Measurements from ENCODE around the gene RNF223. TPM values are rescaled to one million over a fixed set of nuclear protein-coding genes. Genes with fewer than 3 reads are reported as not detected.

Gene RNF223
- total and polyA plus RNA-seq, 2 of the 8 experiments (the other 6 are each of a cell fraction or from before 2014, with no cell fraction given): not detected

- H2BK20ac ChIP-seq (ENCODE audit: low read length): no peak overlapping the region
- no peak overlapping the region for H4K5ac ChIP-seq (ENCODE audit: insufficient read length, low read depth, low read length)
- H3K9me3 ChIP-seq (ENCODE audit: insufficient read depth in 2 of 2, low read depth in 1 of 2, low read length in 1 of 2): no peaks in the 10 kb centered on the region
- H2AK5ac ChIP-seq (ENCODE audit: low read depth, low read length): no peak overlapping the region
- 12% methylated on average over 66 of the region's 99 CpGs; no CpG with 5 or more reads in 1 of the 2 experiments for WGBS, 2 experiments (ENCODE audit: extremely low coverage in 1 of 2, insufficient coverage in 1 of 2, insufficient read length in 1 of 2, insufficient replicate concordance in 2 of 2, low coverage in 1 of 2, low lambda C conversion rate in 2 of 2, missing lambda C conversion rate in 1 of 2)
- H3K23me2 ChIP-seq (ENCODE audit: low read depth, low read length): peaks cover 8% of the 10 kb centered on the region; the same call in 1 of the 2 replicates
- no peak overlapping the region for H2AFZ ChIP-seq (ENCODE audit: low read length)
- POLR2A ChIA-PET (ENCODE audit: partially characterized antibody): interaction anchor here (0.6 to 10.9 kb wide), 18 partner anchors 8 to 97 kb away, joined by 3 to 245 read pairs (median 4); partner anchors contain the start of genes AGRN, ISG15, NOC2L and PLEKHN1
- H4K91ac ChIP-seq (replicated peaks; ENCODE audit: insufficient read length, low read length): no peak overlapping the region
- H3K56ac ChIP-seq (replicated peaks; ENCODE audit: insufficient read length, low read depth, low read length): no peak overlapping the region
- H3K4me2 ChIP-seq (ENCODE audit: insufficient read depth in 1 of 2, low read depth in 2 of 2, low read length in 2 of 2): peak overlapping the region; percentile 69 to 99
- no peak overlapping the region for H3K4ac ChIP-seq (replicated peaks; ENCODE audit: insufficient read length, low read depth, low read length)
- FAIRE-seq: no peak
- H2BK12ac ChIP-seq (ENCODE audit: low read depth, low read length): no peak overlapping the region
- H3K36me3 ChIP-seq (ENCODE audit: control insufficient read depth in 2 of 4, insufficient read depth in 4 of 4, low read length in 3 of 4): peaks cover 0 to 32% (median 9%) of the 10 kb centered on the region in 4 experiments; a peak in 6 of 8 replicates
- peaks cover 0 to 10% (median 2%) of the 10 kb centered on the region in 4 experiments; a peak in 4 of 7 replicates for H3K4me1 ChIP-seq (replicated peaks in 1 of 4; ENCODE audit: control insufficient read depth in 3 of 4, insufficient read depth in 4 of 4, low read length in 3 of 4)
- H3K9ac ChIP-seq (replicated peaks in 1 of 4; ENCODE audit: extremely low read depth in 1 of 4, low read depth in 3 of 4, low read length in 3 of 4): no peak overlapping the region
- CTCF ChIA-PET (ENCODE audit: partially characterized antibody): interaction anchor here (0.8 to 5.8 kb wide), 6 partner anchors 19 to 84 kb away, joined by 3 to 70 read pairs (median 12); no protein-coding TSS in a partner anchor
- peak overlapping the region; percentile 11 to 63 (median 30); a peak in 7 of 8 replicates for H3K4me3 ChIP-seq (ENCODE audit: extremely low read depth in 1 of 4, insufficient read depth in 2 of 4, low read depth in 3 of 4, low read length in 4 of 4)
- peaks cover 48 to 67% of the 10 kb centered on the region in 2 experiments for H4K20me1 ChIP-seq (replicated peaks in 1 of 2; ENCODE audit: control insufficient read depth in 1 of 2, insufficient read depth in 2 of 2, low read length in 2 of 2)
- H3K23ac ChIP-seq (ENCODE audit: insufficient read length): no peak overlapping the region
- H2BK15ac ChIP-seq (ENCODE audit: low read length): no peak overlapping the region
- H2BK5ac ChIP-seq (ENCODE audit: low read depth, low read length): no peak overlapping the region
- peak in 1 of 2 experiments; percentile 76 for DNase-seq (ENCODE audit: low read depth in 1 of 2, low spot score in 2 of 2)
- no peak overlapping the region for H3K27ac ChIP-seq (ENCODE audit: low read depth, low read length)
- H3K79me1 ChIP-seq (ENCODE audit: low read depth, low read length): peaks cover 7% of the 10 kb centered on the region; the same call in 1 of the 2 replicates
- H4K8ac ChIP-seq (ENCODE audit: extremely low read depth, insufficient read depth, low read length): peak overlapping the region; percentile 25
- no peaks in the 10 kb centered on the region for H3K79me2 ChIP-seq (ENCODE audit: control insufficient read depth in 1 of 2, insufficient read depth in 2 of 2, low read length in 2 of 2)
- no peak overlapping the region for H3K14ac ChIP-seq (ENCODE audit: insufficient read length)
- peaks cover 0 to 29% (median 21%) of the 10 kb centered on the region in 4 experiments; a peak in 5 of 7 replicates for H3K27me3 ChIP-seq (replicated peaks in 1 of 4; ENCODE audit: control insufficient read depth in 3 of 4, extremely low read depth in 1 of 4, insufficient read depth in 3 of 4, low read length in 3 of 4)
- peak overlapping the region; percentile 32; the same call in 1 of the 2 replicates for H3K18ac ChIP-seq (ENCODE audit: extremely low read depth, low read length)
- no peak overlapping the region for H2BK120ac ChIP-seq (replicated peaks; ENCODE audit: low read depth, low read length)
- TF ChIP-seq KDM4A (IDR thresholded peaks at IDR 0.05; ENCODE audit: low read depth, low read length, severe bottlenecking) (peak; percentile 19), BACH1 (IDR thresholded peaks at IDR 0.05; ENCODE audit: low read length) (peak; percentile 80), NRF1 (IDR thresholded peaks at IDR 0.05; ENCODE audit: low read depth, low read length) (no peak), POU5F1 (IDR thresholded peaks at IDR 0.05; ENCODE audit: low read depth, low read length) (no peak), HDAC2 (IDR thresholded peaks at IDR 0.05; ENCODE audit: borderline replicate concordance in 1 of 2, low read depth in 2 of 2, low read length in 2 of 2) (0 out of 4 replicates have a peak, but pooled peaks of 1 of the 2 experiments have one; percentile 37), TAF1 (IDR thresholded peaks at IDR 0.05; ENCODE audit: low read depth, low read length) (0 out of 2 replicates have a peak, but pooled peaks have one; percentile 19), SUZ12 (IDR thresholded peaks at IDR 0.05; ENCODE audit: low read length) (peak; percentile 42; the same call in 1 of the 2 replicates), RAD21 (IDR thresholded peaks at IDR 0.05 in 1 of 2, conservative IDR thresholded peaks at IDR 0.05 in 1 of 2; ENCODE audit: low read depth in 2 of 2, low read length in 2 of 2) (peak in 1 of 2 experiments; percentile 27; a peak in 1 of 4 replicates), ASH2L (IDR thresholded peaks at IDR 0.05; ENCODE audit: low read length) (peak; percentile 25)
Observed at GRCh38 chr1:1040004-1040991, 33.8 kb downstream of the RNF223 start.

Data from H1 (cell line).